MM.1S (cell line): ENCODE measurements around the gene SLC17A9.

Experiments
- EZH2 ChIP-seq: fragments of 300-600 bp; sonication (generic); optimal IDR thresholded peaks from 2 replicates; pipeline ENCODE3; 2017; ENCODE audit warnings: low read depth, mild to moderate bottlenecking, antibody characterized with exemption, low read length, mixed read lengths
- EZH2phosphoT487 ChIP-seq: fragments of 300-600 bp; sonication (generic); IDR thresholded peaks from 2 replicates; pipeline ENCODE4 v1.6.1; 2018; ENCODE audit warnings: antibody characterized with exemption, low read length
- TF ChIP-seq, protein P1 (sequence below): fragments of 300-600 bp; sonication (generic); IDR thresholded peaks from 2 replicates; pipeline ENCODE4 v1.5.1; 2016; ENCODE audit warnings: antibody characterized with exemption, low read length, mixed read lengths

DNA sequence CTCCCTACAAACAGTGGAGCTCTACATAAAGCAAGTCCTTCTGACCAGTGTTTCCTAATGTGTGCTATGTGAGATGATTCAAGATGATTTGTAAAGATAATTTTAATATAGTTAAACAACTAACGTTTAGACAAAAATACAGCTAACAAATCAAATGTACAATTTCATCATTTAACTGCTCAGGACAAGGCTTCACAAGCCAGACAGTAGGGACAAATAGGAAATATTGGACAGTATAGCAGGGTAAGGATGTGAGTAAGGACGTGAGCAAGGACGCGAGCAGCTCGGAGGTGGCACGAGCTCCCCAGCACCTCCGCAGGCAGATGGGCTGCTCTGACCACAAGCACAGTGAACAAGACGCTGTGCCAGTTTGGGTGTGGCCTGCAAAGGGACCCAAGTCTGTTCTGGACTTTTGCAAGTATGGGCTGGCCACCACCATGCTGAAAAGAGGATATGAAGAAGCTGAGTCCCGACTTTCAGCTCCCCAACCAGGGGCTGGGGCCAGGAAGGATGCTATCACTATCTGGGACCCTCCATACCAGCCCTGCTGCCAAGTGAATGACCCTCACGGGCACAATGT is 40.7 kb upstream of the SLC17A9 start:
- TF ChIP-seq, protein P1, sequence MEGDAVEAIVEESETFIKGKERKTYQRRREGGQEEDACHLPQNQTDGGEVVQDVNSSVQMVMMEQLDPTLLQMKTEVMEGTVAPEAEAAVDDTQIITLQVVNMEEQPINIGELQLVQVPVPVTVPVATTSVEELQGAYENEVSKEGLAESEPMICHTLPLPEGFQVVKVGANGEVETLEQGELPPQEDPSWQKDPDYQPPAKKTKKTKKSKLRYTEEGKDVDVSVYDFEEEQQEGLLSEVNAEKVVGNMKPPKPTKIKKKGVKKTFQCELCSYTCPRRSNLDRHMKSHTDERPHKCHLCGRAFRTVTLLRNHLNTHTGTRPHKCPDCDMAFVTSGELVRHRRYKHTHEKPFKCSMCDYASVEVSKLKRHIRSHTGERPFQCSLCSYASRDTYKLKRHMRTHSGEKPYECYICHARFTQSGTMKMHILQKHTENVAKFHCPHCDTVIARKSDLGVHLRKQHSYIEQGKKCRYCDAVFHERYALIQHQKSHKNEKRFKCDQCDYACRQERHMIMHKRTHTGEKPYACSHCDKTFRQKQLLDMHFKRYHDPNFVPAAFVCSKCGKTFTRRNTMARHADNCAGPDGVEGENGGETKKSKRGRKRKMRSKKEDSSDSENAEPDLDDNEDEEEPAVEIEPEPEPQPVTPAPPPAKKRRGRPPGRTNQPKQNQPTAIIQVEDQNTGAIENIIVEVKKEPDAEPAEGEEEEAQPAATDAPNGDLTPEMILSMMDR, result no peak
- TF ChIP-seq EZH2phosphoT487, result no peak
- TF ChIP-seq EZH2, result no peak
